Cerebellar cortex (tissue), 1 donor: ENCODE measurements around the gene TUBB2B.
"Not testable (repeated sequence)": the region's sequence is repeated elsewhere in the genome, so short reads cannot be mapped to it uniquely, and the experiment has no call there.

Experiments
- DNase-seq: peaks from one replicate; pipeline ENCODE4 v3.0.0-alpha.2; 2015; ENCODE audit warnings: low spot score

TUBB2B gene

DNA sequence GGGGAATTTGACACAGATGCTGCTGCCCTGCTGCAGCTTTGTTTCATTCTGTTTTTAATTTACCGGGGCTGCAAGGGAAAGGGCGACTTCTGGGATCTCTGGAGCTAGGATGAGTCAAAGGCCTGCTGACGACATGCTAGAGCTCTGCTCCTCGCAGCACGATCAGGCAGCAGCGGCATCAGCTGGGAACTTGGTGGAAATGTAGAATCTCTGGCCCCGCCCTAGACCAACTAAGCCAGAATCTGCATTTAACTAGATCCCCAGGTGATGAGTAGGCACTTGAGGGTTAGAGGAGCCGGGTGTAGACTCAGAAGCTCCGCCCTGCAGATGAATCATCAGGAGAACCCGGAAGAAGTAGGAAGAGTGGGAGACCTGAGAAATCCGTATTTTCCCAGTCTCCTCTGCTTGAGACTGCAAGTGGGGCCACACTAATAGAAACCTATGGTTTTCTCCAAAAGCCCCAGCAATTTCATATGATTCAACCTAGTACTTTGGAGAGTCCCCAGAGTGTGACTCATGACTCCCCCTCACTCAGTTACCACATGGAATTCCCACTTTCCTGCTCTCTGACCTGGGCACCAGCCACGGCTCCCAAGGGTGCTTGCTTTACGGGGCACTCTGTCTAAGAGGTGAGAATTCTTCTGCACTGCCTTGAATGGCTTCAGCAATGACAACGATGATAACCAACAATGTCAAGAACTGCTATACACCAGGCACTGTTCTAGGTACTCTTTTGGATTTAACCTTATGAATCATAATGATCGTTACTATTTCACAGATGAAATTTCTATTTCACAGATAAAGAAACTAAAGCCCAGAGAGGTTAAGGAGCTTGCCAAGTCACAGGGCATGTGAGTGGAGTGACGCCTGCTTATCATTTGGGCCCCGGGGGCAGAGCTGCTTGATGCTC lies 18.1 kb downstream of the TUBB2B start:
- DNase-seq, result no peak

DNA sequence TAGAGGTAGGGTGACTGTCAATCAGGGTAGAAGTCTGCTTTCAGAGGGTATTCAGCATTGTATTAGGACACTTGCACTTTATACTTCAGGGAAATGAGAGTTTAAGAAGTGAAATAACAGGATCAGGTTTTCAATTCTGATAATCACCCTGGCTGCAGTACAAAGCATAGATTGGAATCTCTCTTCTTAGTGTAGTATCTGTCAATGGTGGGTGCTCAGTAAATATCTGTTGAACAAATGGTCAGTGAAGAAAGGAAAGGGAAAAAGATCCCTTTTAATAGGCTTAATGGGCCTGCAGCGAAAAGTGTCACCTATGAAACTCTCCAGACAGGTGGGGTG lies 18.7 kb downstream of the TUBB2B start:
- no peak for DNase-seq

DNA sequence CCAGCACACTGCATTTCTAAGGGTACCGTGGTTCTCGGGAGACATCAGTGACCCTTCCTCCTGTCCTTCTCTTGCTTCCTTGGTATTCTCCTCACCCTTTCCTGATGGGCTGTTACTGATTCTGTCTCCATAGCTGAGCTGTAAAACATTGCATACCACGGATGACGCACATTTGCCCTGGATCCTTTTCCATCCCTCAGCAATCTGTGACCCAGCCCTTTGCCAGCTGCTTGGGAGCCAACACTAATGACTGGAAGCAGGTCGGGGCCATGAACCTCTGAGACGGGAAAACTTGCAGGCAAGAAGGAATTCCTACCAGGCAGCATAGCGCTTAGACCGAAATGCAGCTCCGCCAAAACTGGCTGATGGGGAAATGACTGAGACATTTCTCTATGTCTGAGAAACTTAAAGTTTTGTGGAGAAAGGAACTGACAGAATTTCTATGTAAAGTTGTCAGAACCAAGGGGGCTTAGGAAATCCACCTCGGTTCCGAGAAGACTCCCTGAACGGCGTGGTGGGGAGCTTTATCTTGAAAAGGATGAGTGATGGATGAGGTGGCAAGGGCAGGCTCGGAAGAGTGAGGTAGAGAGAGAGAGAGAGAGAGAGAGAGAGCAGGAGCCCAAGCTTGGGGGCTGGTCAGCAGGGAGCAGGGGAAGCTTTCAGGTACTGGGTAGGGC lies 19.2 kb downstream of the TUBB2B start:
- no peak for DNase-seq

DNA sequence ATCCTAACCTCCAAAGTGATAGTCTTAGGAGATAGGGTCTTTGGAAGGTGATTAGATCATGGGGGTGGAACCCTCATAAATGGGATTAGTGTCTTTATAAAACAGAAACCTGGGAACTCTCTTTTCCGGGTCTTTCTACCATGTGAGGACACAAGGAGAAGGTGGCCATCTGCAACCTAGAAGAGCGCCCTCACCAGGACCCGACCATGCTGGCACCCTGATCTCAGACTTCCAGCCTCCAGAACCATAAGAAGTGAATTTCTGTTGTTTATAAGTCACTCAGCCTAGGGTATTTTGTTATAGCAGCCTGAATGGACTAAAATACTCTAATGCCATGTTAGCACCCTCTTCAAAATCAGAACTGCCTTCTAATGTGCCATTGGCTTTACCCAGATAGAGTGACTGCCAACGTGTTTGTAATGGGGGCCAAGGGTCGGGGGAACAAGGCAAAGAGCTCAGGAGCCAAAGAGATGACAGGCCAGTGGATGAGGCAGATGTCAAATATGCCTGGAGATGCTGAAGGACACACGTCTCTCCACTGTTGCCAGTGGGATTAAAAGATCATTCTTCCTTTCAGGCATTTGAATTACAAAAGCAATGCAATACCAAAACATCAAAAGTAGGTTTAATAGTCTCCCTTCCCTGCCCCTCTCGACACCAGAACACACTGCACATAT lies 21.0 kb downstream of the TUBB2B start:
- DNase-seq, result no peak

DNA sequence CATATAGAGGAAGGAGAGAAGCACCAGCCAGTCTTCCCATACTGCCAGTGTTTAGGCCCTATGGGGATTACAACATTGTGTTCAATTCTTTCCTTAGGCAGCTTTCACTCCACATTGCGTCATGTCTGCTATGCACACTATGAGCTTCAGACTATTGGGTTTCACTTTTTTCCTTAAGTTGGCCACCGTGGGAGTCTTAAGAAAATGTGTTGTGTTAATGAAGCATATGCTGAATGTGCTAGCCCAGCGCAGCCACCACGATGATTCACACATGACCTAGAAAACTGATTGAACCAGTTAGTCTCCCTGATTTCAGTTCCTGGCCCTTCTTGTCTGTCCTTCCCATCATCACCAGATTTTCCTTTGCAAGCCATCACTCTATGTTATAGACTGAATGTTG lies 21.5 kb downstream of the TUBB2B start:
- no peak for DNase-seq

DNA sequence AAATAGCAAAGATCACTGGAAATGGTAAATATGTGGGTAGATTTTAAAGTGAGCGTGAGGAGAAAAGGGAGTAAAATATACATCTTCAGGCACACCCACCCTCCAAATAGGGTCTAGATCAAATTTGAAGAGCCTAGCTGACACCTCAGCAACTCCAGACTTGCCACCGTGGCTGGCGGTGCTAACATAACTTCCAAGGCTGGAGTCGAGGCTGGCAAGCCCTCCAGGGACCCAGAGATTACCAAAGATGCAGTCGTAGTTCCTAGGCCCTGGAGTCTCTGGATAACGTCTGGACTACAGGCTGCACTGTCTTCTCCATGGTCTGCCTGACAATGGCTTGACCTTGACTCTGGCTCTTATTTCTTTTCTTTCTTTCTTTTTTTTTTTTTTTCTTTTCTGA lies 22.5 kb downstream of the TUBB2B start:
- DNase-seq, result no peak

DNA sequence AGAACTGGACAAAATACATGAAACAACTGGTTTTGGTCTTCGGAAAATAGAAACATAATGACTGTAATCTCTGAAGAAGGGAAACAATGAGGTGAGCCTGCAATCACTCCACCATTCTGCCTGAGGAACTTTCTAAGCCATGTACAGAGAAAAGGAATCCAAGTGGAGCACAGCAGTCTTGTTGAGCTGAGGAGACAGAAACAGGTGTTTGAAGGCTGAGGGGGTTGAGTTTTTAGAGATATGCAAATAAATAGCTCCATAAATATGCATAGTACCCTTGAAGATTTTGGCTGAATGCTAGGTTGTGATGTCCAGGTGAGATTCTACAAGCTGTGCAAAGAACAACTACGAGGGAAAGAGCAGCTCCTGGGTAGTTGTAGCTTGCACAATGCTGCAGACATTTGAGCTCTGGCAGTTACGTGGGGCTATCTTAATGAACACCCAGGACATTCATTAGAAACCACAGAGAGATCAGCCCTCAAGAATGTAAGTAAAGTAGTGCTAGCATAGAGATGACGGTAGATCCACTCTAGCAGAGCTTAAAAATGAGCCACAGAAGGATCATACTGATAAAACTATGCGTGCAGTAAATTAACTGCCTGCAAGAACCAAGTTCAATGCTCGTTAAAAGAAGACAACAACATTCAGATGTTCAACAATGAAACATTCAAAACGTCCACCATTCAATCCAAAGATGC lies 24.3 kb downstream of the TUBB2B start:
- DNase-seq, result no peak

DNA sequence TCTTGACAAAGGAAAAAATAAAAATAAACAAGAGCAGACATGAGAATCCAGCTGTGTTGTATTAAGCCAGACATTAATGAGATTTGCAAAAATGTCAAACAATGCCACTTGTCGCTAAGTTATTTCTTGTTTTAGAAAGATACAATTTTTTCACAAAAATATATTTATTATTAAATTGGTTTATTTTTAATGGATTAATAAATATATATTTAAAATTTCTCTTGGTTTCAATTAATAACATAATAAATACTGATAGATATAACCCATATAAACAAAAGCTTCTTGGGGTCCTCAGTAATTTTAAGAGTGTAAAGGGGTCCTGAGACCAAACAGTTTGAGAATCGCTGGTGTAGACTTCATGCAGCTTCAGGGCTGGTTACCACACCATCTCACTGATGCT lies 26.1 kb downstream of the TUBB2B start:
- no peak for DNase-seq

DNA sequence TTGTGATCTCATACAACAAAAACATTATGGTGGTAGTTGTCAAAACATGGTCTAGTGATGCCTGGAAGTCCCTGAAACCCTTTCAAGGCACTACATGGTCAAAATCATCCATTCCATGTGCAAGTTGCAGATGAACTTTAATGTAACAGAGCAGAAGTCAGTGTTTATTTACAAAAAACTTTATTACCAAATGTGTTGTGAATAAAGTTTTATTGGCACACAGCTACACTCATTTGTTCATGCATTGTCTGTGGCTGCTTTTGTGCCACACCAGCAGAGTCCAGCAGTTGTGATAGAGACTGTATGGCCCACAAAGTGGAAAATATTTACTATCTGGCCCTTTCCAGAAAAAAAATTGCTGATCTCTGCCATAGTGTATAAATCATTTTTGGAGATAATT lies 26.8 kb downstream of the TUBB2B start:
- no peak for DNase-seq

DNA sequence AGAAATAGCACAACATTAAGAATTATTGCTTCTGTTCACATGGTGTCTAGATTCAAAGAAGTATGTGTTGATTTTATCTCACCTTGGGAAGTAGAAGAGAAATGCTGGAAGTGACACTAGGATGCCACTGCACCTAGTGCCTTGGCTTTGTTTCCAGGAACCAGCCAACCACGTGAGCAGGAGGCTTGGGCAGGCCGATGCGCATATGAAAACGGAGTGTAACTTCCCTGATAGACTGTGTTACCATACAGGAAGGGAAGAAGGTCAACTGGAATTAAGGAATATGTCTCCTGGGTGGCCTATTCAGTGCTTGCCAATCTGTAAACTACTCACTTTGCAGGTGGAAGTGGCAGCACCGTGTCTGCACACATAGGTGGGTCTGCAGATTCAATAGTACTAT lies 28.1 kb downstream of the TUBB2B start:
- no peak for DNase-seq

DNA sequence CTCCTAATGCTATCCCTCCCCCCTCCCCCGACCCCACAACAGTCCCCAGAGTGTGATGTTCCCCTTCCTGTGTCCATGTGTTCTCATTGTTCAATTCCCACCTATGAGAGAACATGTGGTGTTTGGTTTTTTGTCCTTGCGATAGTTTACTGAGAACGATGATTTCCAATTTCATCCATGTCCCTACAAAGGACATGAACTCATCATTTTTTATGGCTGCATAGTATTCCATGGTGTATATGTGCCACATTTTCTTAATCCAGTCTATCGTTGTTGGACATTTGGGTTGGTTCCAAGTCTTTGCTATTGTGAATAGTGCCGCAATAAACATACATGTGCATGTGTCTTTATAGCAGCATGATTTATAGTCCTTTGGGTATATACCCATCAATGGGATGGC lies 29.7 kb downstream of the TUBB2B start:
- not testable (repeated sequence) for DNase-seq

DNA sequence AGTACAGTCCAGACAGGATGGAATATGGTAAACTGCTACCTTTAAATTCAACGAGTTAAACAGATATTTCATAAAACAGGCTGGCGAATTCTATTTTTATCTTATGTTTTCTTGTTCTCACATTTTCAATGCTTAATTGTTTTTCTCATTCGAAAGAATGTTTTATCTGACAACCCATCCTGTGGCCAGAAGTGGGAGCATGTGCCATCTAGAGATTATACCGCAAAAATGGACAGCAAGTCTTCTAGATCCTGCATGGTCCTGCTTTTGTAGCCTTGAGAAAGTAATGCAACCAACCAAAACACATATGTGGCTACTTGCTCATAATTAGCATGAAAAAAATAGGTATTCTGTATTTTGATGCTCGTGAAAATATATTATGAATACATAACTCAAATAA lies 30.7 kb downstream of the TUBB2B start:
- DNase-seq, result no peak

DNA sequence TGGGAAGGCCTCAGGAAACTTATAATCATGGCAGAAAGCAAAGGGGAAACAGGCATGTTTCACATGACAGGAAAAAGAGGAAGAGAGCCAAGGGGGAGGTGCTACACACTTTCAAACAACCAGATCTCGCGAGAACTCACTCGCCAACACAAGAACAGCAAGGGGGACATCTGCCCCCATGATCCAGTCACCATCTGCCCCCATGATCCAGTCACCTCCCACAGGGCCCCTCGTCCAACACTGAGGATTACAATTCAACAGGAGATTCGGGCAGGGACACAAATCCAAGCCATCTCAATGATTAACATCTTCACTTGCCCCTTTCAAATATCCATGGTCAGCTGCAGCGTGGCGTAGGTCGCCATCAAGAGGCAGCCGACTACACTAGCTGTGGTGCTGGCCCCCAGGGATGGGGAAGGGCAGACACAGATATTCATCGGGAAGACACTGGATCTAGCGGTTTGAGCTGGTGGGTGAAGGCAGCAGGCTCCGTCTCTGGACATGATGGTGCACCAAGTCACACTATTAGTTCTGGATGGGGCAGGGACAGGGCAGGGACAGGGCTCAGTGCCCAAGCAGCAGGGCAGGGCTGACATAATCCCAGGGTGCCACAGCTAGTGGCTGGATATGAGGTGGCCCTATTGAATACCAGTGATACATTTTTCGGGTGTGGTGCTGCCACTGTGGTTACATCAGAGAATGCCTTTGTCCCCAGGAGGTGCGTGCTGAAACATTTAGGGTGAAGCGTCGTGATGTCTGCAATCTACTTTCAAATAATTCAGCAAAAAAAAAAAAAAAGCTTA lies 31.6 kb downstream of the TUBB2B start:
- peak; percentile 48 for DNase-seq

DNA sequence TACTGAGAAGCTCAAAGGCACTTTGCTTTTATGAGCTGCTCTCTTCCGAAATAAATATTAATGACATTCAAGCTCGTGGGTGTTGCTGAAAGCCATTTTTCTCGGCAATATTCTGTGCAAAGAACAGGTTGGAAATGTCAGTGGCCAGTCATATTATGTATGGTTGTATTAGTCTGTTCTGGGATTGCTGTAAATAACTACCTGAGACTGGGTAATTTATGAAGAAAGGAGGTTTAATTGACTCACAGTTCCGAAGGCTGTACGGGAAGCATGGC lies 32.1 kb downstream of the TUBB2B start:
- no peak for DNase-seq

DNA sequence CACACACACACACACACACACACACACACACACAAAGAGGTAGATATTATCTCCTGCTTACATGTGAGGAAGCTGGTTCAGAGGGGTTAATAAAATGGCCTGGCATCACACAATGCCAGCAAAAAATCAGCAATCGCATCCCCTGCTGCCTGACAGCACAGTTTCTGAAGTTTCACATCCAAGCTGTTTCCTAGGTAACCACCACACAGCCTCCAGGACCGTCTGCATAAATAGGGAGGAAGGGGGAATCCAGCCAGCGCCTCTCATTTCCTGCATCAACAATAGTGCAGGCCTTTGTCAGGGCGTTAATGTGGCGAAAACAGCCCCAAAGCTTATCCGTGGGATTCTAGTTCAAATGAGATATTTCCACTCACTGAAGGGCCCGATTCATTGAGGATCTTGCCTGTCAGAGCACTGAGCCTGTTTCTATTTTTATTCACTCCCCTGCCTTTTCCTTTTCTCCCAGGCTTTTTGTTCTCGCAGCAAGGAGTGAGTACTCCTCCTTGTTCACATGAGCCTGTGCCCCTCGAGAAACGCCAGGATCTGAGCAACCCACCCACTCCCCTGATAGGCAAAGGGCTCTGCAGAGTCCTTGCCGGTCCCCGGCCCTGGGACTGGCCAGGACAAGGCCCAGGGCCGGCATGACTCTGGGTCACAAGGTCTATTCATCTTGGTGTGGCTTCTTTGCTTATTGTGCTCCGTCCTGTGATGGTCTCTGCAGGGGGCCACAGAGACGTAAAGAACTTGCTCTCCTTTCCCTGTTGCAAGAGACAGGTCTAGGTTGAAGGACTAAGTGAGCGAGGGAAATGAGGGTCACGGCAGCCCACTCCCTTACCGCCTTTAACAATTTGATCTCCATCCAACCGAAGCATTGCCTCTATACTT lies 32.7 kb downstream of the TUBB2B start:
- DNase-seq, result peak; percentile 90

DNA sequence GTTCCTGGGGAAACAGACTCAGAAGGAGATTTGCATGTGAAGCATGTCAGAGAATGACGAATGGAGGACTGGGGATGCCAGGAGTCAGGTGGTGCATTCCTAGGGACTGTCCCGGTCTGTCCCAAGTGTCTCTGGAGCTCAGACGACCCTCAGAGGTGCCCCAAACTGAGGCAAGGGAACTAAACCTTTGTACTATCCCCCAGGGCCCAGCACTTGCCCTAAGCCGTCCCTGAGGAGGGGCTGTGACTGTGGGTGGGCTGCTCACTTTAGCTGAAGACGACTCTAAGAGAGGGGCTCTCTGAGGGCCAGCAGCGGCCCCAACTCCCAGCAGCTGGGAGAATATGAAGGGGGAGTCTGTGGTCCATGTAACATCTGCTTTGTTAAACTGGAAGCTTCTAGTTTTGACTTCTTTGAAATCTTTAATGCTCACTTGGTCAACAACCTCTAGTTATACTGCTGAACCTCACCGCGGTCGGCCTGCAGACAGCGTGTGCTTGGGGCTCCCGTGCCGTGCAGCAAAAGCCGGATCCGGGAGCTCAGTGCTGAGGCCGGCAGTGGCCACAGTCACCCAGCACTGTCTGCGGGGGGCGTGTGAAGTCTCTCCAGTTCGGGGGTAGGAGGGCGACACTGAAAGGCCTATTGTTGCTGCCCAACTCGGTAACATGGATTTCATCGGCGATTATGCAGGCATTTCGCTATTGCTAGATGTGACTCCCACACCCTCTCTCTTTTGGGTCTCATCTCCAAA lies 34.2 kb downstream of the TUBB2B start:
- no peak for DNase-seq

DNA sequence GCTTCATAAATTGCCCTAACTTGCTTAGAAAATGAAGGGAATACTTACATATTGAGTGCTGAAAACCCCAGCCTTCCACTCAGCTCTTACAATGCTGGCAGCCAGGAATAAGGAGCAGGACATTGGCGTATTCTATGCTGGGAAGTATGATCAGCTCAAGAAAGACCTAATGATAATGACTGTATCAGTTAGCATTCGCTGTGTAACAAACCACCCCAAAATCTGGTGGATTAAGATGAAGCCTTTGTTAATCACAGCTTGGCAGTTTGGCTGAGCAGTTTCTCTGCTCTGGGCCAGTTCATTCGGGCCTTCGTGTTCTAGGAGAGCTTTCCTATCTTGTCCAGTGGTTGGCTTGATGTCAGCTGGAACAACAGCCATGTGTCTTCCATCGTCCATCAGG lies 36.7 kb downstream of the TUBB2B start:
- DNase-seq, result no peak

DNA sequence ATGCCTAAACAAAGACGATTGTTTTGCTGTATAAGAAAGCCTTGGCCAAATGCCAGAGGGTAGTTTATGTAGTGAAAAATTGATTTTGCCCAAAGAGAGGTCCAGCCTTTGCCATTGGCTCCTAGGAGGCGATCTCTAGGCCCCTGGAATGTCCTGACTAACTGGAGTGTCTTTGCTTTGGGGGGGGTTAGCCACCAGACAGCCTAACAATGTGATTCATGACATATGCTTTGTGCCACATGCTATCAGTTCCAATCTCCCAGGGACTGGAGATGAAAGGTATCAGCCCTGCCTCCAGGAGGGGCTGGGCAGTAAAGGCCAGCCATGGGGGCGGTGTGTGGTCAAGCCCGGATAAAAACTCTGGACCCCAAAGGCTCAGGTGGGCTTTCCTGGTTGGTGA lies 37.4 kb downstream of the TUBB2B start:
- no peak for DNase-seq

DNA sequence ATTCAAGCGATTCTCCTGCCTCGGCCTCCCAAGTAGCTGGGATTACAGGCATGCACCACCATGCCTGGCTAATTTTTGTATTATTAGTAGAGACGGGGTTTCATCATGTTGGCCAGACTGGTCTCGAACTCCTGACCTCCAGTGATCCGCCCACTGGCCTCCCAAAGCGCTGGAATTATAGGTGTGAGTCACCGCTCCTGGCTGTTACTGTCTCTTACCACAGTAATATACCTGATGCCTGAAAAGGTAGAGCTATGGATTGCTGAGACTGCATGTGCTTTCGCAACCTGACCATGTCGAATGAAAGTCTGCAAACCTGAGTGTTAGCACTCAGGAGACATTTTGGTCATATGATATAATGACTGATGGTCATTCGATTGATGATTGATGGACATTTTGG lies 38.3 kb downstream of the TUBB2B start:
- DNase-seq, result not testable (repeated sequence)

DNA sequence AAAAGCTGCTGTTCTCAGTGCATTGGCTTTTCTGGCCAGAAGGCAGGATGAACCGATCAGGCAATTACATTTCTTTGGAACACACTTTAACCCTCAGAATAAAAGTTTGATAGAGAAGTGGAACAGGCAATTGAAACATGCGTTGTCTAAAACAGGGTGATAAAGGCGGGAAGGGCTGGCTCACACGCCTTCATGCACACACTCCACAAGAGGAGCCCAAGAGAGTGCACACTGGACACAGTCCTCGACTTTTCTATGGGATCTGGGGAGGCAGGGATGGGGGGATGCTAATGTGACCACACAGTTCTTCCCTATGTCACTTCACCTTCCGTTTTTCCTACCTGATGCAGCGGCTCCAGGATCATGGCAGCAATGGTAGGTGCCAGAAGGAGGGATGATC lies 39.2 kb downstream of the TUBB2B start:
- DNase-seq, result no peak
